Activated CD4-positive, alpha-beta T cell treated with anti-CD3 and anti-CD28 coated beads for 4 hours (primary cell): ENCODE measurements around the gene GPR149.

Source experiments
- DNase-seq, 2 donors: peaks; one replicate each; pipeline ENCODE4 v3.0.0-alpha.2; 2020

Gene GPR149

DNA sequence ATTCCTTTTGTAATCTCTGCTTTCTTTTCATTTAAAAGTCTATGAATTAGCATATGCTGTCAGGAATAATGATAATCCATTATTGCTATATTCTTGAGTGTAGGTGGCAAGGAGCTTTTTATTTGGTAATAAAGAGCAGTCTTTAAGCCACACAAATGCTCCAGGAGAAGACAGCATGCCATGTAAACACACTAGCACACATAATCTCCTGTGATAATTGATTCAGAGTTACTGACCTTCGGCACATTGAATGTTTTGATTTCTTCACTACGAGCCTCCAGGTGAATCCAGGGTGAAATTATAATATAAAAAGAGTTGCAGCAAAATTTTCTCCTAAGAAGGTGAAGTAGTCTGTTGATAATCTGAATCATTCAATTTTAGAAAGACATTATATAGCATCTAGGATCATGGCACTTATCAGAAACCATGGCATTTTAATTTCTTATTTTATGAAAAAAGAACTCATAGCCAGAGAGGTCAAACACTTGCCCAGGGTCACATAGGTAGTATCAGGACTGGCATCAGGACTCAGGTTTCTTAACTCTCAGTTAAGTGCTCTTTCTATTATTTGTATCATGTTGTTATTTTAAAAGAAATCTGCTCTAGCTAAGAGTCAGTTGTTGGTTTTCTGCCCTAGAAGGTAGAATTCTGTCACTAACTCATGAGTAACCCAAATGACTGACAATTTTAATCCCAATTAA, 84.4 kb downstream of the GPR149 start:
- DNase-seq, result no peak

- no peak for DNase-seq
Observed at GRCh38 chr3:154338570-154338969, 91.4 kb downstream of the GPR149 start.

DNA sequence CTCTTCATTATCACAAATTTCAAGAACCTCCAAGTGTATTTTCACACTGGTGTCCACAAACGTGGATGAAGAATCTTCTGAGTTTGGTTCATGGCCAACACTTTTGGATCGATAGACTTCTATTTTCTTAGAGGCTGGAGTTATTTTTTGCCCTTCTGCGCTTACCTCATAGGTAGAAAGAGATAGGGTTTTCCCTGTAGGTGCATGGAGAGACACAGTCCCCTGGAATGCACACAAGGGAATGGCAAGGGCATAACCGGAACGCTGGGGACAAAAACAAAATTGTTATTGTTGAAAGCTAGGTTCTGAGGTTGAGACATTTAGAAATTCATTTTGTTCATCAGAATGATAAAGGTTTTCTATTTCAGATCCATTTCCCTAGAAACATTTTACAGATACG, 92.0 kb downstream of the GPR149 start:
- DNase-seq, result no peak

DNA sequence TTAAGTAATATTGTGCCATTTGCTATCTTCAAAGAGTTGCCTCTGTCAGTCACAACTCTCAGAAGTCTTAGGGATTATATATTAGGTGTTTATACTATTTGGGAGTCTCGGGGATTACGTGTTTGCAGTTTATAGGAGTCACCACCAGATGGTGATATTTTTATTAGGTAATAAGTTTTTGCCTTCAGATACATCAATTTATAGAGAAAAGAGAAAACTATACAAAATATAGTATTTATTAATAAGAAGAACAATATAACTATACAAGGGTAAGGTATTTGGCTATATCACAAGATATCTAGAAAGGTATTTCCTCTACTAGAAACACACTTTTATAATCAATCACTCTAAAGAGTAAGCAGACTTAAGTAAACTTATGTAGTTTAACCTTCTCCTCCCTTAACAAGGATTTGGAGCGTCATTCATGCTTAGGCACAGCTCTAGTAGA, 95.0 kb downstream of the GPR149 start:
- no peak for DNase-seq

GRCh38 chr3:154327871-154328270, 102.1 kb downstream of the GPR149 start:
- DNase-seq, result no peak

DNA sequence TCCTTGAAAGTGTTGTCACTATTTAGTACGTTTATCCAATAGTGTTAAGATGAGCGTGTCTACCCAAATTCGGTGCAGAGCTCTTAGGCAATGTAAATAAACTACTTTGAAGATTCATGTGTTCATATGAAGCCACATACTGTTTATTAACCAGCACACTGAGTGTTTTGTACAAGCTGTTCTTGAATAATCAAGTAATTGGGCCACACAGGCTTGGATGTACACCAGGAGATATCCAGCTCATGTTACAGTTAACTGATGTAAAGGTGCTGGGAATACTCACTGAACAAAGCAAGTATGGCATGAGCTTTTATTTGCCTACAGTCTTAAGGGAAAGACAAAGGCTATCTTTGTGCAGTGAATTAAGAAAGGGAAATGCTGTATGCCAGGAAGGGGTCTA, 105.1 kb downstream of the GPR149 start:
- no peak for DNase-seq

DNA sequence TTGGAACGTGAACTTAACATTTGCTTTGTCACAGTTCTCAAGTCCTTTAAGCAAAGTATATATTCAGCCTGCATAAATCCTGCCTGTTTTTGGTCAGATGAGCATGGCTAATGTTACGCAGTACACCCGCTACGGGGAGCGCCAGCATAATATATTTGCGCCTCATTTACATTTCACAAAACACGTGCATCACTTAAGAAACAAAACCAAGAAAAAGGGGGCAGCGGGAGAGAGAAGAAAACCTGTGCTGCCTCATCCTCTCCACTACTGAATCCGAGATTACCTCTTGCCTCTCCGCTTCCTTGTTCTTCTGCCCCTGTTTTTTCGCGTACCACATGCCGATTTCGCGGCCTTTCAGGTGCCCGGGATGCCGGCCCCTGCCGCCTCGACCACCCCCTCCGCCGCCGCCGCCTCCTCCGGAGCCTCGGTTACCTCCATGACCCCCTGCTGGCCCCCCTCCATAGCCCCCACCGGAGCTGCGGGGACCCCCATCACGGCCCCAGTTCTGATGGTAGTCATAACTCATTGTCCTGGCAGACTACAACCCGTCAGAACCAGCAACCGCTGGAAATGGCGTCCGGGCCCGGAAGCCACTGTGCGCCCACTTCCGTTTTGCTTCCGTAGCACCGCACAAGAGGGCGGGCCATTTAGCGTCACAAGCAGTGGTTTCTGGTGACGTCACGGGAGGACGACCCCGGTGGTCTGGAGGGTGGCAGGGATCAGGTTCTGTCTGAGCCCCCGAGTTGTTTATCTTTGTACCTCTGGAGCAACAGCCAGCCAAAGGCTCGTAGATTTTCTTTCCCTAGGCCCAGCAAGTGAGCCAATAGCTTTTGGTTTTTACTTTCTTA, 105.9 kb downstream of the GPR149 start, which contains the start of gene DHX36:
Gene DHX36, minus strand, starts transcription at position 597 of the 848 bp plus-strand sequence. Its CDS starts 71 bp downstream, at position 526.
- DNase-seq, result peak; percentile 87 to 89

- no peak for DNase-seq
Observed at GRCh38 chr3:154316974-154317767, 112.8 kb downstream of the GPR149 start.

- DNase-seq, result no peak
Observed at GRCh38 chr3:154314152-154314551, 115.8 kb downstream of the GPR149 start.

DNA sequence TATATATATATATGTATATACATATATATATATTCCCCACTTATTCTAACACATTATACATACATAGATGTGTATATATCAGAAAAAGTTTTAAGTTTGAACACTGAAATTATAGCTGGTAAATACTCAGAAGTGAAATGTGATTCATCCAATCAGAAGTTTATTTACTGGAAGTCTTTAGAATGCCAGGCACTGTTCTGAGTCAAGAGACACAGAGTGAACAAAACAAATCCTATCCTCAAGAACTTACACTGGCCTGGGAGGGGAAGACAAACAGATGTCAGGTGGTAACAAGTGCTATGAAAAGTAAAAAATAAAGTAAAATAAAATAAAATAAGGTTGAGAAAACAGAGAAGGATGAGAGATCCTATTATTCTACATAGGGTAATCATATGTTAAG, 119.2 kb downstream of the GPR149 start:
- no peak for DNase-seq

- DNase-seq, result no peak
Observed at GRCh38 chr3:154307363-154307762, 122.6 kb downstream of the GPR149 start.

DNA sequence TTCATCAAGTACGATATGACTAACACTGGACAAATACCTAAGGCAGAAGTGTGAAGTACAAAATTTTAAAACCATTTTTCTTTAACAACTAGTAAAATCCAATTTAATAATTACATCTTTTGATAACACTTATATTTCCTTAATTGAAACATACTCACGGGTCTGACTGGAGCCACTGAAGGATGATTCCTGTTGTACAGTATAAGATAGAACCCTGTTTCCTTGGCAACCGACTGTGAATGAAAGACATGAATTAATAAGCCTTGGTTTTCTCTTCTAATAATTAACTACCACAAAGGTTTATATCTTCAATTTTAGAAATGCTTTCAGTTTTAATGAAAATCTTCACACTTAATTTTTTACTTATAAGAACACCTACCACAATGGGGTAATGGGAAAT, 125.1 kb downstream of the GPR149 start:
- DNase-seq, result no peak

DNA sequence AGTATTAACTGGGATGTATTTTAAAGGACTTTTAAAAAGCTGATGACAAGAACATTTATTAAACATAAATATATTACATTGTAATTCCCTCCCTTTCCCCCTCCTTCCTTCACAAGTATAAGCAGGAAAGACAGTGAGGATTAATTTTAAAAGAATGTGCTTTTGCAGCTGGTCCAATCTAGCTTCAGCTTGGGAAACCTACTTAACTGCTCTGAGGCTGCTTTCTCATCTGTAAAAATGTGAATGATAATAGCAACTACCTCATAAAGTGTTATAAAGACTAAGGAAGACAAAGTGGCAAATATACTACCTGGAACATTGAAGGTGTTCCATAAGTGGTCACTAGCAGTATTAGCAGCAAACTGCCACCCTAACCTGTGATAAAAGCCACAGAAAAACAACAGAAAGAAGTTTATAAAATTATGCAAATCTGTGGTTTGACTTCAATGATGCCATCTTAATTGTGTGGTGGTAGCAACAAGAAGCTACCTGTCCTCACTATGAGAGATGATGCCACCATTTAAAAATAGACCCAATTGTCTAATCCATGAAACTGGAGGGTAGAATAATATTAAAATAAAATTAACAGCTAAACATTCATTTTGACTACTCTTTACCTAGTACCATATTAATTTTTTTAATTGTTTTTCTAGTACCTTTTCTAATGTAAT, 125.7 kb downstream of the GPR149 start:
- DNase-seq, result no peak

DNA sequence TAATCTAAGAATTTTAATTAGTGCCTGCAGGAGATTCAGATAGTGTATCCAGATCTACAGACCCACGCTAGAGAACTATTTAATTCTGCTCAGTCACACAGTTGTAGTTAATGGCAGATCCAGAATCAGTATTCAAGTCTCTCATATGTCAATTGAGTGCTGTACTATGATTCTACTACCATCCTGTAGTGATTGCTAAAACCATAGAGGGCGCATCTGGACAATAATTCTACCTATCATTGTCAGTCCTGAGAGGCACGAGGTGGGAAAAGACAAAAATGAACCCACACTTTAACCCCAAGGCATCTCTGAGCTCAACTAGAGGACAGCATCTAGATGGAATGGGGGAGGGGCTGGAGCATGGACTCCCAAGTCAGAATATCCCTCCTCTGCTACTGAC, 128.4 kb downstream of the GPR149 start:
- DNase-seq, result no peak

DNA sequence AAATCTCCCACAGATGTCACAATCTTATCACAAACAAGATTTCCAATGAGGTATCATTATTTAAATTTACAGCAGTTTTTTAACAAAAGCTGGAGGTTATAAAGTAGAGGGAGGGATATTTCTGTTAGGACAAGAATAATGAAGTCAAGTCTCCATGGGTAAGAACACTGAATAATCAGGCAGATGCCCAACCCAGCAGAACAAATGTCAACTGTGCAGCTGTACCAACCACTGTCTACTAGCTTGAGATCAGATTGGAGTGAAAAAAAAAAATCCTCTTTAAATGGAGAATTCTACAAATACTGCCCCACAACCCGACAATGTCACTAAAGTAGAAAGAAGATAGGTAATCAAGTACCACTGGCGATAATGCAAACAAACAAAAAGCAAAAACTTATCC, 136.0 kb downstream of the GPR149 start:
- no peak for DNase-seq

DNA sequence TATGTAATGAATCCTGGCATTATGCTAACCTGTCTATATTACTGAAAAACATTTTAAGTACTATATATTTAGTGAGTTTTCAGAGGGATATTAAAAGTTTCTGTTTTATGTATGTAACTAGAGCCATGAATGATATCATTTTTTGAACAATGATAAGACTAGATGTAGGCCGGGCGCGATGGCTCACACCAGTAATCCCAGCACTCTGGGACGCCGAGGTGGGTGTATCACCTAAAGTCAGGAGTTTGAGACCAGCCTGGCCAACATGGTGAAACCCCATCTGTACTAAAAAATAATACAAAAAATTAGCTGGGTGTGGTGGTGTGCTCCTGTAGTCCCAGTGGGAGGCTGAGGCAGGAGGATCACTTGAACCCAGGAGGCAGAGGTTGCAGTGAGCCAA, 139.8 kb downstream of the GPR149 start:
- DNase-seq, result no peak
